ENCODE measurements around the gene CCNY. TPM values are rescaled to one million over a fixed set of nuclear protein-coding genes. Genes with fewer than 3 reads are reported as not detected.

Gene CCNY
- total RNA-seq, 1 donor from 2014 or later, result 37.5 TPM

DNA sequence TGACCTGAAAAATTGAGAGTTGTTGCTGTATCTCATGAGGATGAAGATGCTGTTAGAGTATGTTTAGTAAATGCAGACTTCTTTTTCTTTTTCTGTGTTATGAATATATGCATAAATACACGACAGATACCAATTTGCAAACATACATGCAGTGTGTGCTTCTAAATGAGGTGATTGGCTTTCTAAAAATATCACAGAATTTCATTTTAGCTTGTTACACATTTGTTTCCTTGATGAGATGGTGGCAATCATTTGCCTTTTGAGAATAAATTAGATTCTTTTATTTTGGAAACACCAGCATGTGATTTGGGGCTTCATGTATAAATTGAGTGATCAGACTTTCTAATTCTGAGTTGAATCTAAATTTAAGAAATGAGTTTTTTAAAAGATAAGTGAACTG lies 29.7 kb downstream of the CCNY start:
- TF ChIP-seq, protein P1, sequence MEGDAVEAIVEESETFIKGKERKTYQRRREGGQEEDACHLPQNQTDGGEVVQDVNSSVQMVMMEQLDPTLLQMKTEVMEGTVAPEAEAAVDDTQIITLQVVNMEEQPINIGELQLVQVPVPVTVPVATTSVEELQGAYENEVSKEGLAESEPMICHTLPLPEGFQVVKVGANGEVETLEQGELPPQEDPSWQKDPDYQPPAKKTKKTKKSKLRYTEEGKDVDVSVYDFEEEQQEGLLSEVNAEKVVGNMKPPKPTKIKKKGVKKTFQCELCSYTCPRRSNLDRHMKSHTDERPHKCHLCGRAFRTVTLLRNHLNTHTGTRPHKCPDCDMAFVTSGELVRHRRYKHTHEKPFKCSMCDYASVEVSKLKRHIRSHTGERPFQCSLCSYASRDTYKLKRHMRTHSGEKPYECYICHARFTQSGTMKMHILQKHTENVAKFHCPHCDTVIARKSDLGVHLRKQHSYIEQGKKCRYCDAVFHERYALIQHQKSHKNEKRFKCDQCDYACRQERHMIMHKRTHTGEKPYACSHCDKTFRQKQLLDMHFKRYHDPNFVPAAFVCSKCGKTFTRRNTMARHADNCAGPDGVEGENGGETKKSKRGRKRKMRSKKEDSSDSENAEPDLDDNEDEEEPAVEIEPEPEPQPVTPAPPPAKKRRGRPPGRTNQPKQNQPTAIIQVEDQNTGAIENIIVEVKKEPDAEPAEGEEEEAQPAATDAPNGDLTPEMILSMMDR (IDR thresholded peaks at IDR 0.05), result no peak
- Histone ChIP-seq H3K27me3 (no peaks in the 10 kb centered on the region), H3K4me3 (no peak overlapping the region), H3K36me3 (no peaks in the 10 kb centered on the region), H3K4me1 (peaks cover 7 to 16% of the 10 kb centered on the region in 2 donors), H3K27ac (no peak overlapping the region), H3K9me3 (no peaks in the 10 kb centered on the region)
- no peak for DNase-seq (ENCODE audit: low spot score in 2 of 2)
- intact Hi-C loops (cut with DNase I), result no loop called here

DNA sequence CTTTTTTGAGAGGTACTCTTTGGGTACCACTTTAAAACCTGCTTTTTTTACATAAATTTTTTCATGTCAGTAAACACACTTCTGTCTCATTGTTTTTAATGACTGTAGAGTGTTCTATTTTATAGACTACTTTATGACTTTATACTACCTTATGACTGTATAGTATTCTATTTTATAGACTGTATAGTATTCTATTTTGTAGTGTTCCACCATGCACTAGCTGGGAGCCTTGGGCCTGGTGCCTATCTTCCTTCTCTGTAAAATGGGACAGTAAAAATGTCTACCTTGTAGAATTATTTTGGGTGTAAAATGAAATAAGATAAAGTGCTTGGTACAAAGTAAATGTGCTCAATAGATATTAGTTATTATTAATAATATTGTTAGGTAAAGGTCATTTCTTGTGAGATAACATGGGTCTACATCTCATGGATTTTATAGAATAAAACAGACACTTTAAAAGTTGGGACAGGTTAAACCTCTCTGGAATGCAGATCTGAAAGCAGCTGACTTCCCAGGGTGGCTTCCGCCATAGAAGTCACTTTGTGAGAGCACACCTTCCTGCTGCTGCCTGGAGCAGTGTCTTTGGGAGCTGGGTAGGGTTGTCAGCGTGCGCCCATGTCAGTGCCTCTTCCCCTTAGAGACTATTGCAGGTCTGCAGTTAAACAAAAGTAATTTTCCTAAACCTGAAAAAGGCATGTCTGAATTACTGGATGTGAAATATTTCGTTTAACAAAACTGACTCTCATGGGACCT lies 31.0 kb downstream of the CCNY start:
- H3K27ac ChIP-seq, result no peak overlapping the region
- intact Hi-C loops (cut with DNase I), result no loop called here
- no peaks in the 10 kb centered on the region for H3K36me3 ChIP-seq
- H3K9me3 ChIP-seq, result no peaks in the 10 kb centered on the region
- no peaks in the 10 kb centered on the region for H3K27me3 ChIP-seq
- DNase-seq (ENCODE audit: low spot score in 2 of 2), result no peak
- peaks cover 7 to 18% of the 10 kb centered on the region in 2 donors for H3K4me1 ChIP-seq
- TF ChIP-seq, protein P1 (IDR thresholded peaks at IDR 0.05), result no peak
- H3K4me3 ChIP-seq, result no peak overlapping the region

DNA sequence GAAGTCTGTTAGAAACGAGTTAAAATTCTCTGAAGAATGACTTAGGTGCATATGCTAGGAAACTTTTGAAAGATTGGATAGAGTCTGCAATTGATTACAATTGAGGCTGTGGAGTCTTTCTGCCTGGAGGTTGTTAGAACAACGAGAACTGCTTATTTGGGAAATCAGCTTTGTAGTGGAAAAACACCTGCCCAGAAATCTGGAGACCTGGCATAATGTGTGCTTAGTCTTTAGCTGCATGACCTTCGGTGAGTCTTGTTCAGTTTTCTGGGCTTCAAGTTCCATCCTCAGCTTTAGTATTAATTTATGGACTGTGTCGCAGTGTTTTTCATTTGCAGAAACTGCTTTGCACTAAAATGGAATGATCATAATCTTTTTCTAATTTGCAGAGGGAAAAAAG lies 31.7 kb downstream of the CCNY start:
- intact Hi-C loops (cut with DNase I), result no loop called here
- Histone ChIP-seq H3K36me3 (no peaks in the 10 kb centered on the region), H3K4me1 (peaks cover 7 to 22% of the 10 kb centered on the region in 2 donors), H3K4me3 (no peak overlapping the region), H3K9me3 (no peaks in the 10 kb centered on the region), H3K27me3 (no peaks in the 10 kb centered on the region), H3K27ac (no peak overlapping the region)
- no peak for DNase-seq (ENCODE audit: low spot score in 2 of 2)
- TF ChIP-seq, protein P1 (IDR thresholded peaks at IDR 0.05), result no peak

DNA sequence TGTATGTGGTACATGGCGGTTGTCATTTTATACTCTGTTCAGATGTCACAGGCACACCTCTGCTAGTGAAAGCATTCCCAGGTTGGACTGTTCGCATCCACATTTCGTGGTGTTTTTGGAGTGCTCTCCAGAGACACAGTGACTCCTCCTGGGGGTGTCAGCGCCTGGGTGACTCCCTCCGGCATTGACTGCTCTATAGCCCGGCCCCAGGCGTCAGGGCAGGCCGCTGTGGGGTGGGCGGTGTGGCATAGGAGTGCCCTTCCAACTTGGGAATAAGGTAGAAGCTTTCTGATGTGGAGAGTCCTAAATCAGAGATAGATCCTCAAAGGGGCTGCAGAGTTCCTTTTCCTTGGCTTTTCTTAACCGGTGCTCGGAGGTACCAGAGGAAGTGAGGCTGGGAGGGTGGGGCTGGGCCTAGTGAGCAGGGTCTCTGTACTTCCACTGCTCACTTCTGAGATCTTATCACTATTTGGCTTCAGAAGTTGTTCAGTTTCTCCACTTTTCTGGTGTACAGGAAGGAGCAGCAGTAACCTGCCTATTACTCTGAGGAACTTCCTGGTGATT lies 32.3 kb downstream of the CCNY start:
- Histone ChIP-seq H3K27ac (peak overlapping the region; percentile 41 to 59), H3K36me3 (no peaks in the 10 kb centered on the region), H3K9me3 (no peaks in the 10 kb centered on the region), H3K4me3 (no peak overlapping the region), H3K4me1 (peaks cover 7 to 22% of the 10 kb centered on the region in 2 donors), H3K27me3 (no peaks in the 10 kb centered on the region)
- TF ChIP-seq, protein P1 (IDR thresholded peaks at IDR 0.05), result no peak
- no peak for DNase-seq (ENCODE audit: low spot score in 2 of 2)
- intact Hi-C loops (cut with DNase I), result no loop called here

DNA sequence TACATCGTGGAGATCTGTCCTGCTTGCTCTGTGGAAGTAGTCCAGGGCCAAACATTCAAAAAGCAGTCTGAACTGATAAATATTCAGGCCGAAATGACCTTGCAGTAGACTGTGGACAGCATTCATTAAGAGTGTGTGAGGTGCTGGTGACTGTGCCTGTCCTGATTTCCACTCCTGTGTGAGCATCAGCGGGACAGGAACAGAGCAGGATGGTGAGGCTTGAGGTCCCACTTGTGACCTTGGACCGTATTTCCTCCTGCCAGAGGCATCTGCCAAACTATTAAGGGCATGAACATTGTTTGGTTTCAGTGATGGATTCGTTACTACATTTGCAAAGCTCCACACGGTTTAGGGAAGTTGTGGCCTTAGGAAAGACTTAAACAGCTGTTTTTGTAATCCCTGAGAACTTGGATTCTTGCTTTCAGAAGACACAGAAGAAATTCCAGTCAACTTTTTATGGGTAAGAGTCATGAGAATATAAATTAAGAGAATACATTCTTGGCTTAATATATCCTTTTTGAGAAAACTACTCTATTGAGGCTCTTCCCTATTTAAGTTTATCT lies 32.8 kb downstream of the CCNY start:
- TF ChIP-seq, protein P1 (IDR thresholded peaks at IDR 0.05), result no peak
- DNase-seq (ENCODE audit: low spot score in 2 of 2), result no peak
- H3K4me3 ChIP-seq, result no peak overlapping the region
- H3K4me1 ChIP-seq, result peaks cover 7 to 22% of the 10 kb centered on the region in 2 donors
- intact Hi-C loops (cut with DNase I), result no loop called here
- H3K27me3 ChIP-seq, result no peaks in the 10 kb centered on the region
- H3K36me3 ChIP-seq, result no peaks in the 10 kb centered on the region
- no peaks in the 10 kb centered on the region for H3K9me3 ChIP-seq
- peak overlapping the region; percentile 41 to 59 for H3K27ac ChIP-seq

All from ascending aorta (tissue), 2 donors.